IgD-negative memory B cell (primary cell): Measurements from ENCODE around the gene FANCC. TPM values are rescaled to one million over a fixed set of nuclear protein-coding genes. Genes with fewer than 3 reads are reported as not detected.
"Not testable (repeated sequence)": the region's sequence is repeated elsewhere in the genome, so short reads cannot be mapped to it uniquely, and the experiment has no call there.

Source experiments
- H3K27ac Mint-ChIP-seq, 3 donors: one replicate each; pipeline ENCODE4 v1.8.0; 2020 to 2022; ENCODE audit warnings: mild to moderate bottlenecking in 3 of 3, mixed read lengths in 3 of 3, moderate library complexity in 1 of 3
- H3K27me3 Mint-ChIP-seq: one replicate; pipeline ENCODE4 v1.8.0; 2021; ENCODE audit warnings: mixed read lengths
- H3K36me3 Mint-ChIP-seq: one replicate; pipeline ENCODE4 v1.8.0; 2020; ENCODE audit warnings: mild to moderate bottlenecking, mixed read lengths
- H3K4me1 Mint-ChIP-seq, 3 donors: one replicate each; pipeline ENCODE4 v1.8.0; 2020 to 2022; ENCODE audit warnings: mixed read lengths in 3 of 3, mild to moderate bottlenecking in 1 of 3
- H3K4me3 Mint-ChIP-seq, 4 donors: one replicate each; pipeline ENCODE4 v1.8.0; 2020 to 2022; ENCODE audit warnings: mild to moderate bottlenecking in 4 of 4, mixed read lengths in 4 of 4, moderate library complexity in 3 of 4
- H3K9me3 Mint-ChIP-seq, 3 donors: one replicate each; pipeline ENCODE4 v1.8.0; 2020 to 2021; ENCODE audit warnings: mixed read lengths in 3 of 3, mild to moderate bottlenecking in 1 of 3
- polyA plus RNA-seq: library from polyadenylated mRNA; unstranded; fragments of 300-500 nt; fragmentation: Illumina TruSeq; gene quantifications from one replicate; pipeline ENCODE4 v1.2.3, GENCODE V29; 2021

FANCC gene
- polyA plus RNA-seq, 1 donor from 2014 or later: 1.5 TPM

- Mint-ChIP-seq H3K4me3 (no peak overlapping the region), H3K4me1 (peaks cover 0 to 7% (median 6%) of the 10 kb centered on the region in 3 donors), H3K27ac (no peak overlapping the region), H3K27me3 (no peaks in the 10 kb centered on the region), H3K9me3 (no peaks in the 10 kb centered on the region), H3K36me3 (no peaks in the 10 kb centered on the region)
These were observed 67.5 kb downstream of the FANCC start for GRCh38 chr9:95249986-95250385.

- Mint-ChIP-seq H3K4me3 (no peak overlapping the region), H3K27ac (peak overlapping the region in 1 of 3 donors; percentile 39), H3K9me3 (no peaks in the 10 kb centered on the region), H3K36me3 (peaks cover 6% of the 10 kb centered on the region), H3K4me1 (peaks cover 0 to 7% (median 6%) of the 10 kb centered on the region in 3 donors), H3K27me3 (no peaks in the 10 kb centered on the region)
These were observed 71.0 kb downstream of the FANCC start for GRCh38 chr9:95246547-95246946.

DNA sequence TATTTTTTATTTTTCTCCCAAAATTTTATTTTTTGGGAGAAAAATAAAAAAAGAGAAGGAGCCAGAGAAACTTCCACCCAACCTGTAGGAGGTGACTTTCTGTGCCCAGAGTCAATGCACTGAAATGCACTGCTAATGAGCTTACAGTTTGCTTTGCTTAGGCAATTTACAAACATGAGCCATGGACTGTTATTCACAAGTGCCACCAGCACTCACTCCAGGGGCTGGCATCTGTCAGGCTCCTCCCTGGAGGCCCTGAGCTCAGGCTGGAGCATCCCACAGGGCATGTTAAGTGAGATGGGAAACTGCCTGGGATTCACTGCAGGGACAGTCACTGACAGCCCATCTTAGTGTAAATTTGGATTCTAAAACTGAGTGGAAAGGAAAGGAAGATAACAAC lies 74.9 kb downstream of the FANCC start:
- Mint-ChIP-seq H3K36me3 (peaks cover 6% of the 10 kb centered on the region), H3K4me3 (no peak overlapping the region)

GRCh38 chr9:95239071-95239470 lies 78.4 kb downstream of the FANCC start:
- Mint-ChIP-seq H3K27me3 (no peaks in the 10 kb centered on the region), H3K27ac (no peak overlapping the region), H3K9me3 (no peaks in the 10 kb centered on the region), H3K4me3 (no peak overlapping the region), H3K4me1 (no peaks in the 10 kb centered on the region), H3K36me3 (peaks cover 5% of the 10 kb centered on the region)

More for the DNA sequence above, 74.9 kb downstream of the FANCC start:
- Mint-ChIP-seq H3K27ac (no peak overlapping the region), H3K4me1 (peaks cover 0 to 1% (median 0%) of the 10 kb centered on the region in 3 donors), H3K9me3 (no peaks in the 10 kb centered on the region), H3K27me3 (no peaks in the 10 kb centered on the region)

DNA sequence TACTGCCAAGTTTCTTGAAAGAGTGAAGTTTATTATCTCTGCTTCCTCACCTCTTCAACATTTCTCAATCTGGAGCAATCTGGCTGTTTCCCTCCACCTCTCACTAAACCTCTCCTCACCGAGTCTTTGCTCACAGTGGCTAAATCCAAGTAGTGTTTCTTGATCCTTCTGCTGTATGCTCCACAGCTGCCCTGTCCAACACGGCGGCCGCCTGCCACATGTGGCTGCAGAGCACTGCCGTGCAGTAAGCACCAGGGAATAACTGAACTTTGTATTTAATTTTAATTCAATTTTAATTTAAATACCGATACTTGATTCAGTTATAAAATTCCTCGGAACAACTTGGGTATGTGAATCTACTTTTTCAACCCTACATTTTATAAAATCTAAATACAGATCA lies 80.2 kb downstream of the FANCC start:
- peaks cover 2% of the 10 kb centered on the region for H3K36me3 Mint-ChIP-seq

GRCh38 chr9:95230046-95230445 lies 87.5 kb downstream of the FANCC start:
- peaks cover 0 to 1% (median 0%) of the 10 kb centered on the region in 3 donors for H3K4me1 Mint-ChIP-seq

More for the DNA sequence above, 80.2 kb downstream of the FANCC start:
- H3K9me3 Mint-ChIP-seq: no peaks in the 10 kb centered on the region
- H3K27me3 Mint-ChIP-seq: no peaks in the 10 kb centered on the region
- H3K4me1 Mint-ChIP-seq: no peaks in the 10 kb centered on the region
- no peak overlapping the region for H3K4me3 Mint-ChIP-seq
- no peak overlapping the region for H3K27ac Mint-ChIP-seq

GRCh38 chr9:95229230-95229915 lies 88.1 kb downstream of the FANCC start:
- peaks cover 5% of the 10 kb centered on the region for H3K36me3 Mint-ChIP-seq
- no peaks in the 10 kb centered on the region for H3K27me3 Mint-ChIP-seq
- H3K4me3 Mint-ChIP-seq: no peak overlapping the region
- H3K27ac Mint-ChIP-seq: no peak overlapping the region
- peaks cover 0 to 3% (median 2%) of the 10 kb centered on the region in 3 donors for H3K9me3 Mint-ChIP-seq
- H3K4me1 Mint-ChIP-seq: peaks cover 0 to 1% (median 0%) of the 10 kb centered on the region in 3 donors

More at GRCh38 chr9:95230046-95230445, 87.5 kb downstream of the FANCC start:
- Mint-ChIP-seq H3K27ac (no peak overlapping the region), H3K9me3 (peaks cover 0 to 3% (median 2%) of the 10 kb centered on the region in 3 donors), H3K36me3 (peaks cover 5% of the 10 kb centered on the region), H3K27me3 (no peaks in the 10 kb centered on the region), H3K4me3 (no peak overlapping the region)

DNA sequence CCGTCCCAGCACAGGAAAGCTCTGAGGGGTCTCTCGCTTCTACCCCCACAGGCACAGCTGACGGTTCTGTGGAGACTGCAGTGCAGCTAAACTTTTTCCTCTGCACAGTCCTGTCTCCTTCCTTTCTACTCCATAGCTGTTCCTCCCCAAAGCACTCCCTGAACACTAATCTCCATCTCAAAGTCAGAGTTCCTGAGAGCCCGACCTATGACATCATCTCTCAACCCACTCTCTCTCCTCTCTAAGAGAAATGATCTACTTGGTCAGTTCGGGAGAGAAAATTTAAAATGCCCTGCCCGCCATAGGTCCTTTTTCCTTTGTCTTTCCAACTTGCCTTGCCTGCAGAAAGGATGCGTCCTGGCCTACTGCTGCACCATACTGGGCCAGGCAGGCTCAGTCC lies 90.6 kb downstream of the FANCC start:
- Mint-ChIP-seq H3K27me3 (no peaks in the 10 kb centered on the region), H3K4me1 (peaks cover 0 to 1% (median 0%) of the 10 kb centered on the region in 3 donors), H3K27ac (no peak overlapping the region), H3K9me3 (peaks cover 0 to 3% (median 2%) of the 10 kb centered on the region in 3 donors), H3K4me3 (no peak overlapping the region), H3K36me3 (peaks cover 5% of the 10 kb centered on the region)

- no peak overlapping the region for H3K4me3 Mint-ChIP-seq
- no peak overlapping the region for H3K27ac Mint-ChIP-seq
- no peaks in the 10 kb centered on the region for H3K27me3 Mint-ChIP-seq
- peaks cover 0 to 3% (median 2%) of the 10 kb centered on the region in 3 donors for H3K9me3 Mint-ChIP-seq
- peaks cover 0 to 1% (median 0%) of the 10 kb centered on the region in 3 donors for H3K4me1 Mint-ChIP-seq
- peaks cover 4% of the 10 kb centered on the region for H3K36me3 Mint-ChIP-seq
These were observed 91.8 kb downstream of the FANCC start for GRCh38 chr9:95225726-95226106.

- H3K27ac Mint-ChIP-seq: no peak overlapping the region
These were observed 92.3 kb downstream of the FANCC start for GRCh38 chr9:95225076-95225725.

GRCh38 chr9:95224376-95225019 lies 93.0 kb downstream of the FANCC start:
- peaks cover 4% of the 10 kb centered on the region for H3K36me3 Mint-ChIP-seq
- H3K4me1 Mint-ChIP-seq: peaks cover 0 to 1% (median 0%) of the 10 kb centered on the region in 3 donors
- no peak overlapping the region for H3K4me3 Mint-ChIP-seq
- H3K9me3 Mint-ChIP-seq: no peaks in the 10 kb centered on the region
- H3K27me3 Mint-ChIP-seq: no peaks in the 10 kb centered on the region
- H3K27ac Mint-ChIP-seq: no peak overlapping the region

More at GRCh38 chr9:95225076-95225725, 92.3 kb downstream of the FANCC start:
- no peaks in the 10 kb centered on the region for H3K27me3 Mint-ChIP-seq
- H3K4me3 Mint-ChIP-seq: no peak overlapping the region
- H3K36me3 Mint-ChIP-seq: peaks cover 4% of the 10 kb centered on the region
- peaks cover 0 to 1% (median 0%) of the 10 kb centered on the region in 3 donors for H3K4me1 Mint-ChIP-seq
- no peaks in the 10 kb centered on the region for H3K9me3 Mint-ChIP-seq

- H3K36me3 Mint-ChIP-seq, H3K27ac Mint-ChIP-seq, H3K4me3 Mint-ChIP-seq, H3K27me3 Mint-ChIP-seq, H3K9me3 Mint-ChIP-seq: not testable (repeated sequence)
- H3K4me1 Mint-ChIP-seq: peaks cover 9 to 13% (median 12%) of the 10 kb centered on the region in 3 donors
These were observed 97.2 kb downstream of the FANCC start for GRCh38 chr9:95220352-95220751.

DNA sequence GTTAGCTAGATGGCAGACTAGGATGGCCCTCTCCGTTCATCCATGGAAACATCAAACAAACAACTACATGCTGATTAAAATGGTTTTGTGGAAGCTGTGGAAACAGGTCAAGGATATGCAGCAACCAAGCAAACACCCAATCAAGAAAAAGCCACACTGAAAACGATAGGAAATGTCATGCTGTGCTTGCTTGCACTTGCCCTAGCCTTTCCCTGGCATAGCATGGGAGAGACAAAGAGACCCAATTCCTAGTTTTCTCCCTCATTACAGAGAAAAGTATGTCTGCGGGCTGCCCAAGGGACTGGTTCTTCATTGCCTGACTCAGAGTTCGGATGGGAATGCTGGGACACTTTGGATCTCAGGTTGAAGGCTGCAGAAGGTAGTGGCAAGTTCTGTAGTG lies 98.7 kb downstream of the FANCC start:
- Mint-ChIP-seq H3K4me1 (peaks cover 12 to 18% (median 12%) of the 10 kb centered on the region in 3 donors), H3K27ac (peak overlapping the region in 1 of 3 donors; percentile 48), H3K27me3 (no peaks in the 10 kb centered on the region), H3K4me3 (no peak overlapping the region), H3K36me3 (peaks cover 3% of the 10 kb centered on the region), H3K9me3 (no peaks in the 10 kb centered on the region)

GRCh38 chr9:95217936-95218335 lies 99.6 kb downstream of the FANCC start:
- H3K27ac Mint-ChIP-seq: peak overlapping the region in 1 of 3 donors; percentile 48
- no peaks in the 10 kb centered on the region for H3K27me3 Mint-ChIP-seq
- peaks cover 12 to 18% (median 12%) of the 10 kb centered on the region in 3 donors for H3K4me1 Mint-ChIP-seq
- H3K4me3 Mint-ChIP-seq: peak overlapping the region in 1 of 4 donors; percentile 56
- H3K36me3 Mint-ChIP-seq: peaks cover 8% of the 10 kb centered on the region
- no peaks in the 10 kb centered on the region for H3K9me3 Mint-ChIP-seq

DNA sequence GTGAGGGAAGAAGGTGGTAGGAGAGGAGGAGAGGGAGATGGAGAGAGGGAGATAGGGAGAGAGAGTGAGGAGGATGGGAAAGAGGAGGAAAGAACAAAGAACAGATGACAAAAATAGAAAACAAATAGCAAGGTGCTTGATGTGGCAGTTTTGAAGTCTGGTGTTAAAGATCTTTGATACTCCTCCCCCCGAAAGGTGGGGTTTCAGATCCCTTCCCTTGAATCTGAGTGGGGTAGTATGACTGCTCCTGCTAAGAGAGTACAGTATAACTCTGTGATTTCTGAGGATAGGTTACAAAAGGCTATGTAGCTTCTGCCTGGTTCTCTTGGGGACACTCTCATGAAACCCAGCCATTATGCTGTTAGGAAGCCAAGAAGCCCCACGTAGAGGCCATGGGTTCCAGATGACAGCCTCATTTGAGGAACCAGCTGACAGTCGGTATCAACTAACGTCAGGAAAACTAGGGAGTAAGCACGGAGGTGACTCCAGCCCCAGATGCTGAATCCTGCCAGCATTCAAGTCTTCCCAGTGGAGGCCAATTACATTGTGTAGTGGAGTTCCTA lies 102.1 kb downstream of the FANCC start:
- Mint-ChIP-seq H3K27me3 (no peaks in the 10 kb centered on the region), H3K9me3 (no peaks in the 10 kb centered on the region), H3K4me1 (peaks cover 12 to 18% (median 12%) of the 10 kb centered on the region in 3 donors), H3K4me3 (no peak overlapping the region), H3K36me3 (peaks cover 8% of the 10 kb centered on the region), H3K27ac (peak overlapping the region in 1 of 3 donors; percentile 4)
